HG03521 (cell line): ENCODE data around the gene GNL1.
A peak's percentile ranks its signal among the peaks of the same experiment; 100 is the strongest.
"Not testable (repeated sequence)": the region's sequence is repeated elsewhere in the genome, so short reads cannot be mapped to it uniquely, and the experiment has no call there.

Experiments
- ATAC-seq: cut with Tn5 transposase; IDR thresholded peaks from one replicate; pipeline ENCODE4 v1.9.1; 2021; ENCODE audit warnings: mild to moderate bottlenecking, moderate library complexity; ENCODE audit not compliant: unreplicated experiment

Gene GNL1

GRCh38 chr6:30533460-30534294 lies 22.6 kb downstream of the GNL1 start:
- no peak for ATAC-seq

- no peak for ATAC-seq
These were observed 26.3 kb downstream of the GNL1 start for GRCh38 chr6:30530014-30530413.

- ATAC-seq = peak; percentile 44
These were observed 26.9 kb downstream of the GNL1 start for GRCh38 chr6:30529349-30529875.

- ATAC-seq = not testable (repeated sequence)
These were observed 29.8 kb downstream of the GNL1 start for GRCh38 chr6:30526444-30526843.

DNA sequence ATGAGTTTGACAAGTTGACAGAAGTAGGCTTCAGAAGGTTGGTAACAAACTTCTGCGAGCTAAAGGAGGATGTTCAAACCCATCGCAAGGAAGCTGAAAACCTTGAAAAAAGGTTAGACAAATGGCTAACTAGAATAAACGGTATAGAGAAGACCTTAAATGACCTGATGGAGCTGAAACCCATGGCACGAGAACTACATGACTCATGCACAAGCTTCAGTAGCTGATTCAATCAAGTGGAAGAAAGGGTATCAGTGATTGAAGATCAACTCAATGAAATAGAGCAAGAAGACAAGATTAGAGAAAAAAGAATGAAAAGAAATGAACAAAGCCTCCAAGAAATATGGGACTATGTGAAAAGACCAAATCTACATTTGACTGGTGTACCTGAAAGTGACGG lies 34.3 kb downstream of the GNL1 start:
- ATAC-seq = not testable (repeated sequence)

DNA sequence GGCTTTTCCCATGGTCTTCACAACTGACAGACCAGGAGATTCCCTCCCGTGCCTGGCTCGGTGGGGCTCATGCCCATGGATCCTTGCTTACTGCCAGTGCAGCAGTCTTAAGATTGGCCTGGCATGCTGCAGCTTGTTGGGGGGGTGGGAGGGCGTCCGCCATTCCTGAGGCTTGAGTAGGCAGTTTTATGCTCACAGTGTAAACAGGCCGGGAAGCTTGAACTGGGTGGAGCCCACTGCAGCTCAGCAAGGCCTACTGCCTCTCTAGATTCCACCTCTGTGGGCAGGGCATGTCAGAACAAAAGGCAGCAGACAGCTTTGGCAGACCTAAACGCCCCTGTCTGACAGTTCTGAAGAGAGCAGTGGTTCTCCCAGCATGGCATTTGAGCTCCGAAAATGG lies 35.2 kb downstream of the GNL1 start:
- ATAC-seq = not testable (repeated sequence)

DNA sequence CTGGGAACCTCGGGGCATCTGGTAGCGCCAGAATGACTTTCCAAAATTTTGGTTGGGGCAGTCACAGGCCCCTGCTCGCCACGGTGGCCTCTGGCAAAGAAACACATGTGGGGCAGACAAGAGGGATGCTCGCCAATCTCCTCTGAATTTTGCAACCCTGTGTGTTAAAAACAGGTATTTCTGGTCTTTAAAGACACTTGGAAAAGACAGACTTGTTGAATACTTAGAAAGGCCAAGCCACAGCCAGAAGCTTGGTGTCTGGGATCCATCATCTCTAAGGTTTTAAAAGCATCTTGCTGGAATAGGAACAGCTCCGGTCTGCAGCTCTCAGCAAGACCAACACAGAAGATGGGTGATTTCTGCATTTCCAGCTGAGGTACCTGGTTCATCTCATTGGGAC lies 35.8 kb downstream of the GNL1 start:
- ATAC-seq = no peak

DNA sequence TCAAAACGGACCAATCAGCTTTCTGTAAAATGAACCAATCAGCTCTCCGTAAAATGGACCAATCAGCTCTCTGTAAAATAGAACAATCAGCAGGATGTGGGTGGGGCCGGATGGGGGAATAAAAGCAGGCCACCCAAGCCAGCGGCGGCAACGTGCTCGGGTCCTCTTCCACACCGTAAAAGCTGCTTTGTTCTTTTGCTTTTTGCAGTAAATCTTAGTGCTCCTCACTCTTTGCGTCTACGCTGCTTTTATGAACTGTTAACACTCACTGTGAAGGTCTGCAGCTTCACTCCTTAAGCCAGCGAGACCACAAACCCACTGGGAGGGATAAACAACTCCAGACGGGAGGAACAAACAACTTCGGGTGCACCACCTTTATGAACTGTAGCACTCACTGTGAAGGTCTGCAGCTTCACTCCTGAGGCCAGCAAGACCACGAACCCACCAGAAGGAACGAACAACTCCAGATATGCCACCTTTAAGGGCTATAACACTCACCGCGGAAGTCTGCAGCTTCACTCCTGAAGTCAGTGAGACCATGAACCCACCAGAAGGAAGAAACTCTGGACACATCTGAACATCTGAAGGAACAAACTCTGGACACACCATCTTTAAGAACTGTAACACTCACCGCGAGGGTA lies 37.7 kb downstream of the GNL1 start:
- ATAC-seq = not testable (repeated sequence)

DNA sequence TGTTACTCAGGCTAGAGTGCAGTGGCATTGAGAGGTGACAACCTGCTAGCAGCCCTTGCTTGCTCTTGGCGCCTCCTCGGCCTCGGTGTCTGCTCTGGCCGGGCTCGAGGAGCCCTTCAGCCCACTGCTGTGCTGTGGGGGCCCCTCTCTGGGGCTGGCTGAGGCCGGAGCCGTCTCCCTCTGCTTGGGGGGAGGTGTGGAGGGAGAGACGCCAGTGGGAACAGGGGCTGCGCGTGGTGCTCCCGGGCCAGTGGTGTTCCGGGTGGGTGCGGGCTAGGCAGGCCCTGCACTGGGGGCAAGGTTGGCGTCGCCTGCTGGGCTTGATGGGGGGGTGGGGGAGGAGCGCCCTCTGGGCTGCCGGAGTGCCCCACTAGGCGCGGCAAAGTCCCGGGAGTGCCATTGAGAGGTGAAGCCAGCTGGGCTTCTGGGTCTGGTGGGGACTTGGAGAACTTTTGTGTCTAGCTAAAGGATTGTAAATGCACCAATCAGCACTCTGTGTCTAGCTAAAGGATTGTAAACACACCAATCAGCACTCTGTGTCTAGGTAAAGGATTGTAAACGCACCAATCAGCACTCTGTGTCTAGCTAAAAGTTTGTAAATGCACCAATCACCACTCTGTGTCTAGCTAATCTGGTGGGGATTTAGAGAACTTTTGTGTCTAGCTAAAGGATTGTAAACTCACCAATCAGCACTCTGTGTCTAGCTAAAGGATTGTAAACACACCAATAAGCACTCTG lies 38.4 kb downstream of the GNL1 start:
- ATAC-seq = not testable (repeated sequence)

DNA sequence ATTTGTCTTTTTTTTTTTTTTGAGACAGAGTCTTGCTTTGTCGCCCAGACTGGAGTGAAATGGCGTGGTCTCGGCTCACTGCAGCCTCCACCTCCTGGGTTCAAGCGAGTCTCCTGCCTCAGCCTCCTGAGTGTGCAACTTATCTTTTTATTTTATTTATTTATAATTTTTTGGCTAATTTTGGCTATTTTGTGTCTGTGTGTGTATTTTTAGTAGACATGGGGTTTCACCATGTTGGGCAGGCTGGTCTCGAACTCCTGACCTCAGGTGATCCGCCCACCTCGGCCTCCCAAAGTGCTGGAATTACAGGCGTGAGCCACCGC lies 39.6 kb downstream of the GNL1 start:
- not testable (repeated sequence) for ATAC-seq

GRCh38 chr6:30515944-30516753 lies 40.1 kb downstream of the GNL1 start:
- ATAC-seq = peak; percentile 55

GRCh38 chr6:30515106-30515505 lies 41.2 kb downstream of the GNL1 start:
- ATAC-seq = no peak

- no peak for ATAC-seq
These were observed 42.8 kb downstream of the GNL1 start for GRCh38 chr6:30513451-30513850.

DNA sequence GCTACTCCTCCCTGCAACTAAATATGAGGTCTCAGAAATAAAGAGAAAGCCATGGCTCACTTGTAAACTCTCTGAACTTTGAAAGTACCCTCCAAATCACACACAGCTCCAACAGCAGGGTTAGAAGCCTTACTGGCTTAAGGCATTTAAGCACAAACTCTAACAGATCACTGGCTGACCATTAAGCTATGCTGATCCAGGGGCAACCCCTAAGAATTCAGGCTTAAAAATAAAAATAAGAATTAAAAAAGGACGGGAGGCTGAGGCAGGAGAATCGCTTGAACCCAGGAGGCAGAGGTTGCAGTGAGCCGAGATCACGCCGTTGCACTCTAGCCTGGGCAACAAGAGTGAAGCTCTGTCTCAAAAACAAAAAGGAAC lies 45.1 kb downstream of the GNL1 start:
- no peak for ATAC-seq

DNA sequence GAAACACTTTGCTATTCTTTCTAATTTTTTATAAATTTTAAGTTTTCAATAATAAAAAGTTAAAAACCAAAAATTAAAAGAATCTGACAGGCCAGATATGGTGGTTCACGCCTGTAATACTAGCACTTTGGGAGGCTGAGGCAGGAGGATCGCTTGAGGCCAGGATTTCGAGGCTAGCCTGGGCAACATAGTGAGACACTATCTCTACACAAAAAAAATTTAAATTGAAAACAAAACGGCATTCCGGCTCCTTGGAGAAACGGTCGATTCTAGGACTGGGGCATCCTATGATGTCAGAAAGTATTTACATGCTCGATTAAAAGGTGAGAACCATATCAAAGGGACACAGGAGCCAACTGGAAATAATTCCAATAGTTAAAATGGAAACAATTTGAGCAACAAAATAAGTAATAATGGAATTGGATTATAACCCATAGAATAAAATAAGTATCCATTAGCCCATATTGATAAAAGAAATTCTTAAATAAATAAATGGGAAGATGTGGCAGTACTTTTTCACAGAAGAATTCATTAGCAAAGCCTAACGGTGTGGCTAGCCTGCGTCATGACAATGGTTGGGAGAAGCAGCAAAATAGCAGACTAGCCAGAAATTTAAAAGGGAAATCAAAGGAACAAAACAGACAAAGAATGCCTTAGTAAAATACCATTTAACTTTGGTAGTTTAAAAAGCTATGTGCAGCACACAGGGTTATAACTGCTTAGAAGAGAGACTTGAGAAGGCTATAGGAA lies 45.7 kb downstream of the GNL1 start:
- no peak for ATAC-seq

- peak; percentile 41 for ATAC-seq
These were observed 47.2 kb downstream of the GNL1 start for GRCh38 chr6:30508890-30509736.

DNA sequence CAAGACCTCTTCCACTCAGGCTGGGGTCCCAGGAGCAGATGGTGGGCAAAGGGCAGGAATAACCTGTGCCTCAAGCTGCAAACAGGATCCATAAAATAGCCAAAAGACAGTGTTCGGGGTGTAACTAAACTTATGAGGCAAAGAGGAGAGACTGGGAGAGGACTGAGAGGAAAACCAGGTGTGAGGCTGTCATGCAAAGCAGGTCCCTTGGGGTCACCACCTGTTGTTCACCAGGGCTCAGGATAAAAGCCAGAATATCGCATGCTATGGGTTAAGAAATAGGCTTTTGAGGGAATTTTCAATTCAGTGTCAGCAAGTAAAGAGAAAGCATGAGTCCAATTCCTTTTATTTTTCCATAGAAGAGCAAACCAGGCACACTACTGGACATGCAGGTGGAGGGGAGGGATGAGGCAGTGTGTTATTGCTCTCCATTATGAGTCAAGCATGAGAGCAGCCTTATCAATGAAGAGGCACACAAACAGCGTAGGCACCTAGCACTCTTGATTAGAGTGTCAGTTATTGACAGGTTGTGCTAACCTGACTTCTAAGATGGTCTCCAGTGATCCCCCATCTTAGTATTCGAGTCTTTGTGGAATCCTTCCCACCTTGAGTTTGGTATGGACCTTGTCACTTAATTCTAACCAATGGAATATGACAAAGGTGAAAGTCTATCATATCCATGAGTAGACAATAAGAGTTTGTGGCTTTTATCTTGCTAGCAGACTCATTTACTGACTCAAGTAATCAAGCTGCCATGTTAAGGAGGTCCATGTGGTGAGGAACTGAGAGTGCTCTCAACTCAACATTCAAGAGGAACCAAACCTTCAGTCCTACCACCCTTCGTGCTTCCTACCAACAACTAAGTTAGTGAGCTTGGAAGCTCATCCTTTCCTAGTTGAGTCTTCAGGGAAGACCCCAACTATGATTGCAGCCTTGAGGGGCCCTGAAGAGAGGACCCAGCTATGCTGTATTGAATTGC lies 48.2 kb downstream of the GNL1 start:
- ATAC-seq = no peak
